Astrocyte (in vitro differentiated cells and primary cell): Measurements from ENCODE around the gene SLC10A2.

Source experiments
- EZH2 ChIP-seq: IDR thresholded peaks from 2 replicates; pipeline ENCODE4 v1.6.1; 2012; ENCODE audit warnings: mild to moderate bottlenecking, low read length, inconsistent platforms; ENCODE audit not compliant: insufficient read depth
- TF ChIP-seq, protein P1 (sequence below): IDR thresholded peaks from 2 replicates; pipeline ENCODE4 v1.5.1; 2011; ENCODE audit warnings: low read depth, mild to moderate bottlenecking, inconsistent platforms, low read length, moderate library complexity; ENCODE audit not compliant: insufficient read depth

DNA sequence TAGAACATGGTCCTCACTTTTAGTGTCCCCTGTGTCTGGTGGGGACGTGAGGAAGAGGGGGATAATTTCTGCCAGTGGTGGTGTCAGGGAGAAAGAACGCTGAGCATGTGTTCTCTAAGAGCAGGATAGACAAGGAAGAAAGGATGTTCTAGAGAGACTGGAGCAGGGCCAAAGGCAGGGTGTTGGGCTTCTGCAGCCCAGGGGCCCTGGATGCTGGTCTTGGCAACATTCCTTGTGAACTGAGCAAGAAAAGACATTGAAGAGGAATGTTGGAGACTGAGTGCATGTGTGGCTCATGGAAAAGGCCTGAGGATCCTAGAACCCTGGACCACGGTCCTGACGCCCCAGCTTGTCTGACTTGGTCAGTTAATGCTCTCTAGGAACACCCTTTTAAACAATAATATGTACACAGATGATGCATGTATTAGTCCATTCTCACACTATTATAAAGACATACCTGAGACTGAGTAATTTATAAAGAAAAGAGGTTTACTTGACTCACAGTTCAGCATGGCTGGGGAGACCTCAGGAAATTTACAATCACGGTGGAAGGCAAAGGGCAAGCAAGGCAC is 33.6 kb upstream of the SLC10A2 start:
- TF ChIP-seq, protein P1, sequence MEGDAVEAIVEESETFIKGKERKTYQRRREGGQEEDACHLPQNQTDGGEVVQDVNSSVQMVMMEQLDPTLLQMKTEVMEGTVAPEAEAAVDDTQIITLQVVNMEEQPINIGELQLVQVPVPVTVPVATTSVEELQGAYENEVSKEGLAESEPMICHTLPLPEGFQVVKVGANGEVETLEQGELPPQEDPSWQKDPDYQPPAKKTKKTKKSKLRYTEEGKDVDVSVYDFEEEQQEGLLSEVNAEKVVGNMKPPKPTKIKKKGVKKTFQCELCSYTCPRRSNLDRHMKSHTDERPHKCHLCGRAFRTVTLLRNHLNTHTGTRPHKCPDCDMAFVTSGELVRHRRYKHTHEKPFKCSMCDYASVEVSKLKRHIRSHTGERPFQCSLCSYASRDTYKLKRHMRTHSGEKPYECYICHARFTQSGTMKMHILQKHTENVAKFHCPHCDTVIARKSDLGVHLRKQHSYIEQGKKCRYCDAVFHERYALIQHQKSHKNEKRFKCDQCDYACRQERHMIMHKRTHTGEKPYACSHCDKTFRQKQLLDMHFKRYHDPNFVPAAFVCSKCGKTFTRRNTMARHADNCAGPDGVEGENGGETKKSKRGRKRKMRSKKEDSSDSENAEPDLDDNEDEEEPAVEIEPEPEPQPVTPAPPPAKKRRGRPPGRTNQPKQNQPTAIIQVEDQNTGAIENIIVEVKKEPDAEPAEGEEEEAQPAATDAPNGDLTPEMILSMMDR, result no peak
- TF ChIP-seq EZH2, result no peak
